ENCODE measurements around the gene APLP1.

DNA sequence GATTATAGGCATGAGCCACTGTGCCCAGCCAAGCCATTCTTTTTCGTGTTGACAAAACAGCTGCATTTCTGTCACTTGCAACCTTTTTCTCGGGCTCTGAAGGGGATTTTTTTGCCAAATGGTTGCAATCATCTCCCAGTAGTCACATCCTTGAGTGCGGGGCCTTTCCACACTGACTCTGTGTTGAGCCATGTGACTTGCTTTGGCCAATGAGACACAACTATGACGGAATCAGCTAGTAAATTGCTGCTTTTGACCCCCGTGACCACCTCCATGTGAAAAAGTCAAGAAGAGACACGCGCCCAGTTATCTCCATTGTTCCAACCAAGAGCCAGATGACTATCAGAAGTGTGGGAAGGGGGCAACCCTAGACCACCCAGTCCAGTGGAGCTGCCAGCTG lies 34.4 kb upstream of the APLP1 start:
- TF ChIP-seq, protein P1, sequence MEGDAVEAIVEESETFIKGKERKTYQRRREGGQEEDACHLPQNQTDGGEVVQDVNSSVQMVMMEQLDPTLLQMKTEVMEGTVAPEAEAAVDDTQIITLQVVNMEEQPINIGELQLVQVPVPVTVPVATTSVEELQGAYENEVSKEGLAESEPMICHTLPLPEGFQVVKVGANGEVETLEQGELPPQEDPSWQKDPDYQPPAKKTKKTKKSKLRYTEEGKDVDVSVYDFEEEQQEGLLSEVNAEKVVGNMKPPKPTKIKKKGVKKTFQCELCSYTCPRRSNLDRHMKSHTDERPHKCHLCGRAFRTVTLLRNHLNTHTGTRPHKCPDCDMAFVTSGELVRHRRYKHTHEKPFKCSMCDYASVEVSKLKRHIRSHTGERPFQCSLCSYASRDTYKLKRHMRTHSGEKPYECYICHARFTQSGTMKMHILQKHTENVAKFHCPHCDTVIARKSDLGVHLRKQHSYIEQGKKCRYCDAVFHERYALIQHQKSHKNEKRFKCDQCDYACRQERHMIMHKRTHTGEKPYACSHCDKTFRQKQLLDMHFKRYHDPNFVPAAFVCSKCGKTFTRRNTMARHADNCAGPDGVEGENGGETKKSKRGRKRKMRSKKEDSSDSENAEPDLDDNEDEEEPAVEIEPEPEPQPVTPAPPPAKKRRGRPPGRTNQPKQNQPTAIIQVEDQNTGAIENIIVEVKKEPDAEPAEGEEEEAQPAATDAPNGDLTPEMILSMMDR (IDR thresholded peaks at IDR 0.05) = no peak
- no peak for TF ChIP-seq POLR2AphosphoS5 (IDR thresholded peaks at IDR 0.05; ENCODE audit: insufficient read depth in 1 of 2, low read depth in 1 of 2)
